HFFc6 (cell line): ENCODE data around the gene BSN. TPM values are rescaled to one million over a fixed set of nuclear protein-coding genes. Genes with fewer than 3 reads are reported as not detected.

Experiments used
- DNase-seq: peaks from one replicate; pipeline ENCODE4 v3.0.0-alpha.2; 2018
- H3K27ac Mint-ChIP-seq: 2 replicates; pipeline ENCODE4 v1.8.0; 2020; ENCODE audit warnings: mild to moderate bottlenecking, mixed read lengths
- H3K27me3 Mint-ChIP-seq: 2 replicates; pipeline ENCODE4 v1.8.0; 2021; ENCODE audit warnings: mild to moderate bottlenecking, moderate library complexity, mixed read lengths; ENCODE audit not compliant: insufficient read depth
- H3K36me3 Mint-ChIP-seq: 2 replicates; pipeline ENCODE4 v1.8.0; 2021; ENCODE audit warnings: low read depth, mixed read lengths
- H3K4me1 Mint-ChIP-seq: 2 replicates; pipeline ENCODE4 v1.8.0; 2020; ENCODE audit warnings: low read depth, mixed read lengths
- H3K4me3 Mint-ChIP-seq: 2 replicates; pipeline ENCODE4 v1.8.0; 2020; ENCODE audit warnings: mild to moderate bottlenecking, moderate library complexity, mixed read lengths
- H3K9me3 Mint-ChIP-seq: 2 replicates; pipeline ENCODE4 v1.8.0; 2020; ENCODE audit warnings: mild to moderate bottlenecking, mixed read lengths
- total RNA-seq, 6 experiments: library from RNA; stranded (reverse); fragmentation: NEBNext Ultra II Directional; extraction: Animal tissue kit (Norgen Biotek cat#: 25700); gene quantifications; 2 replicates in 1 of 6; 3 replicates in 5 of 6; pipeline ENCODE4 v1.2.3, GENCODE V29; 2021
- TF ChIP-seq, protein P1 (sequence below): fragments of 200-600 bp; sonication (generic); IDR thresholded peaks from 2 replicates; pipeline ENCODE4 v1.5.0; 2021; ENCODE audit warnings: antibody characterized with exemption, mild to moderate bottlenecking

The BSN gene
- total RNA-seq, 6 experiments from 2014 or later = 0.02 to 0.14 (median 0.06) TPM

DNA sequence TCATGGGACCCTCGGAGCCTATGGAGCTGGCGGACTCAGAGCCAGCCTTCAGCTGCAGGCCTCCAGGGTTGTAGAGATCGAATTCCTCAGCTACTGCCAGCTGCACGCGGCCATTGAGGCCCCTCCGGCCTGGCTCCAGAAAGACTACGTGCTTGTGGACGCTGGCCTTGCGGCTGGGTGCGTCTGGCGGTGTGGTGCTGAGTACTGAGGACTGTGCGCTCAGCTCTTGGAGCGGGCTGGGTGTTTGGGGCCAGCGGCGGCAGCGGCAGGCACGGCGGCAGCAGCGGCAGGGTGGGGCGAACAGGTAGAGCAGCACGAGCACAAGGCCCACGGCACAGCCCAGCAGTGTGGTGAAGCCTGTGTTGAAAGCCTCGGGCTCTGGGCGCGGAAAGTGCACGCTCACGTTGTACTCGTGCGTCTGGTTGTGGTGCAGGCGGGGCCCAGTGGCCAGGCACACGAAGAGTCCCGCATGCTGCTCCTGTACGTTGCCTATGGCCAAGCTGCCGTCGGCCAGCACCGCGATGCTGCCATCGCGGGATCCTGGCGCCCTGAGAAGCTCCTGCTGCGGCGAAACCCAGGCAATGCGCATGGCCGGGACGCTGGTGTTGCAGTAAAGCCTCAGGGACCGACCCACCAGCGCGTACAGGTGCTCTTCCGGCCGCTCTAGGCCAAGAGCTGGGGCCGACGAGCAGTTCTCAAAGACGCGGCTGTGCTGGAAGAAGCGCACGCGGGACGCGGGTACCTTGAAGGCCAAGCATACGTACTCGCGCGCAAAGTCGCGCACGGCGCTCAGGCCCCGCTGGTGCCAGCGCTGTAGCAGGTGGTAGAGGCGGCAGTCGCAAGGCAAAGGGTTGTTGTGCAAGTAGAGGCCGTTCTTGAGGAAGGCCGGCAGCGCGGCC, 163.9 kb downstream of the BSN start:
- Mint-ChIP-seq H3K4me1 (peaks cover 26% of the 10 kb centered on the region), H3K4me3 (peak overlapping the region; percentile 74; the same call in 1 of the 2 replicates), H3K36me3 (peaks cover 32% of the 10 kb centered on the region), H3K27me3 (peaks cover 21% of the 10 kb centered on the region), H3K9me3 (peaks cover 5% of the 10 kb centered on the region; the same call in 1 of the 2 replicates), H3K27ac (no peak overlapping the region; the same call in 1 of the 2 replicates)
- no peak for DNase-seq
- TF ChIP-seq, protein P1, sequence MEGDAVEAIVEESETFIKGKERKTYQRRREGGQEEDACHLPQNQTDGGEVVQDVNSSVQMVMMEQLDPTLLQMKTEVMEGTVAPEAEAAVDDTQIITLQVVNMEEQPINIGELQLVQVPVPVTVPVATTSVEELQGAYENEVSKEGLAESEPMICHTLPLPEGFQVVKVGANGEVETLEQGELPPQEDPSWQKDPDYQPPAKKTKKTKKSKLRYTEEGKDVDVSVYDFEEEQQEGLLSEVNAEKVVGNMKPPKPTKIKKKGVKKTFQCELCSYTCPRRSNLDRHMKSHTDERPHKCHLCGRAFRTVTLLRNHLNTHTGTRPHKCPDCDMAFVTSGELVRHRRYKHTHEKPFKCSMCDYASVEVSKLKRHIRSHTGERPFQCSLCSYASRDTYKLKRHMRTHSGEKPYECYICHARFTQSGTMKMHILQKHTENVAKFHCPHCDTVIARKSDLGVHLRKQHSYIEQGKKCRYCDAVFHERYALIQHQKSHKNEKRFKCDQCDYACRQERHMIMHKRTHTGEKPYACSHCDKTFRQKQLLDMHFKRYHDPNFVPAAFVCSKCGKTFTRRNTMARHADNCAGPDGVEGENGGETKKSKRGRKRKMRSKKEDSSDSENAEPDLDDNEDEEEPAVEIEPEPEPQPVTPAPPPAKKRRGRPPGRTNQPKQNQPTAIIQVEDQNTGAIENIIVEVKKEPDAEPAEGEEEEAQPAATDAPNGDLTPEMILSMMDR = no peak

DNA sequence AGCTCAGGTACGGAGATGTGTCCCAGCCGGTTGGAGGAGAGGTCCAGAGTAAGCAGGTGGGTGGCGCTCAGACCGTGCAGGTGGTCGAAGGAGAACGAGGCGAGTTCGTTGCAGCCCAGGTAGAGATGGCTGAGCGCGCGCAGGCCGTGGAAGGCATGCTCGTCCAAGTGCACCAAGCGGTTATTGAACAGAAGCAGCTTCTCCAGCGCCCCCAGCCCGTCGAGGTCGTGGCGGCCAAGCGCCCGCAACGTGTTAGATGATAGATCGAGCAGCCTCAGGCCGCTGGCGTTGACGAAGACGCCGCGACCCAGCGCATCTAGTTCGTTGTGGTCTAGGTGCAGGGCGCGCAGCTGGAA, 164.6 kb downstream of the BSN start:
- Mint-ChIP-seq H3K27me3 (peaks cover 27% of the 10 kb centered on the region), H3K4me1 (peaks cover 27% of the 10 kb centered on the region), H3K36me3 (peaks cover 35% of the 10 kb centered on the region), H3K9me3 (peaks cover 5% of the 10 kb centered on the region; the same call in 1 of the 2 replicates), H3K27ac (no peak overlapping the region; the same call in 1 of the 2 replicates), H3K4me3 (peak overlapping the region; percentile 74)
- no peak for DNase-seq
- TF ChIP-seq, protein P1 = no peak

DNA sequence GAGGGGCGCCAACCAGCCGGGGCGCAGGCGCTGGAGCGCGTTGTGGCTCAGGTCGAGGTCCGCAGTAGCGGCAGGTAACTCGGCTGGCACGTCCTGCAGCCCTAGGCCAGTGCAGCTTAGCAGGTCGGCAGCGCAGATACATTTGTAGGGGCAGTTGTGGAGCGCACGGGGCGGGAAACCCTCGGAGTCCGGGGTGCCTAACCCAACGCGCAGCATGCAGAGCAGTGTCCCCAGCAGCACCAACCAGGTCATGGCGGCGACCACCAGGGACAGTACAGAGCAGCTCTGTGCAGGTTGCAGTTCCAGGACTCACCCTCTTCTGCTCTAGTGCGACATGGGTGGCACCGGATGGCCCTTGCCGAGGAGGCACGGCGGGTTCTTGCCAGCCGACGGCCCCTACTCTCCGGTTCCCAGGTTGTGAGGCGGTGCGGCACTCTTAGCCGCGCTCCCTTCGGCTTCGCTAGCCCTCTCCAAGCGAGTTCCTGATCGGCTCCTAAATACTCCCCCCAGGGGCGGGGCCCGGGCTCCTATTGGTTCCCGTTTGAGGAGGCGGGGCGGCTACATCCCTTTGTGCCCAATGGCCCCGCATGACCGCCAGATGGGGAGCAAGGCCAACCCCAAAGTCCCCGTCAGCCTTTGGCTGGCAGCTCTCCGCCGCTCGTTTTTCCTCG, 165.1 kb downstream of the BSN start, which contains the start of gene AMIGO3:
Gene AMIGO3 (minus strand): TSS at position 471 of the 671 bp plus-strand sequence. CDS start 219 bp downstream, at position 252.
- TF ChIP-seq, protein P1 = peak; percentile 73
- Mint-ChIP-seq H3K4me3 (peak within 1 kb of the TSS; percentile 74), H3K27ac (peak within 1 kb of the TSS; percentile 69), H3K27me3 (peaks cover 25% of the 10 kb centered on the region), H3K9me3 (peaks cover 5% of the 10 kb centered on the region; the same call in 1 of the 2 replicates), H3K4me1 (peaks cover 30% of the 10 kb centered on the region), H3K36me3 (peaks cover 35% of the 10 kb centered on the region)
- DNase-seq = peak; percentile 78

Other genes with a start within 250 kb of the BSN start
- gene USP4, start 214.4 kb upstream of the BSN start, total RNA-seq = 10 to 100 TPM; 41.4 to 48.3 (median 44.8) TPM
- 100 to 1,000 TPM; 359 to 607 (median 548) TPM for gene GPX1, start 196.1 kb upstream of the BSN start, total RNA-seq
- gene RHOA, start 142.5 kb upstream of the BSN start, total RNA-seq = 100 to 1,000 TPM; 703 to 739 (median 716) TPM
- 10 to 100 TPM; 45.5 to 58.7 (median 49.9) TPM for gene TCTA, start 142.1 kb upstream of the BSN start, total RNA-seq
- gene AMT, start 132.0 kb upstream of the BSN start, total RNA-seq = 1 to 10 TPM in 5 of 6 experiments, under 1 TPM in 1; 0.78 to 3.2 (median 1.2) TPM
- 10 to 100 TPM; 10.3 to 15.8 (median 13.2) TPM for gene NICN1, start 125.2 kb upstream of the BSN start, total RNA-seq
- gene DAG1, start 84.2 kb upstream of the BSN start, total RNA-seq = 100 to 1,000 TPM; 101 to 121 (median 106) TPM
- 100 to 1,000 TPM in 5 of 6 experiments, 10 to 100 TPM in 1; 98.5 to 126 (median 112) TPM for gene APEH, start 119.9 kb downstream of the BSN start, total RNA-seq
- 1 to 10 TPM; 3.4 to 7.4 (median 4.8) TPM for gene MST1, start 135.0 kb downstream of the BSN start, total RNA-seq
- 10 to 100 TPM; 35.3 to 44.2 (median 39.8) TPM for gene RNF123, start 135.1 kb downstream of the BSN start, total RNA-seq
- gene AMIGO3, start 165.2 kb downstream of the BSN start, total RNA-seq = under 1 TPM in 2 of 6 experiments, not detected in 4; 0.43 to 0.61 TPM
- 10 to 100 TPM; 30.5 to 39.4 (median 34.8) TPM for gene GMPPB, start 169.5 kb downstream of the BSN start, total RNA-seq
- gene IP6K1, start 232.1 kb downstream of the BSN start, total RNA-seq = 10 to 100 TPM; 29.8 to 43.7 (median 38.4) TPM
- gene CDHR4, start 245.4 kb downstream of the BSN start, total RNA-seq = under 1 TPM in 2 of 6 experiments, not detected in 4; 0.17 to 0.18 TPM
- 1 to 10 TPM; 3.2 to 4.3 (median 3.6) TPM for gene INKA1, start 248.8 kb downstream of the BSN start, total RNA-seq